GM23248 (cell line): ENCODE measurements around the gene GABBR2.

Source experiments
- EZH2 ChIP-seq: fragments of 200-600 bp; sonication (generic); IDR thresholded peaks from 2 replicates; pipeline ENCODE4 v1.6.1; 2018; ENCODE audit warnings: antibody characterized with exemption, mild to moderate bottlenecking; ENCODE audit not compliant: insufficient read depth, poor library complexity, severe bottlenecking
- EZH2phosphoT487 ChIP-seq: fragments of 200-600 bp; sonication (generic); IDR thresholded peaks from 2 replicates; pipeline ENCODE4 v1.6.1; 2018; ENCODE audit warnings: antibody characterized with exemption, moderate library complexity, mild to moderate bottlenecking, low read depth; ENCODE audit not compliant: insufficient read depth

- TF ChIP-seq EZH2 (no peak), EZH2phosphoT487 (no peak)
Measured at GRCh38 chr9:98652741-98653140, 56.0 kb downstream of the GABBR2 start.
